ENCODE data around the gene KPNA1.

KPNA1 gene

GRCh38 chr3:122410639-122411038, 104.1 kb downstream of the KPNA1 start:
- DNase-seq, result no peak

GRCh38 chr3:122410111-122410510, 104.6 kb downstream of the KPNA1 start:
- DNase-seq, result no peak

- DNase-seq, result no peak
Observed at GRCh38 chr3:122409446-122409845, 105.3 kb downstream of the KPNA1 start.

GRCh38 chr3:122407946-122408345, 106.8 kb downstream of the KPNA1 start:
- no peak for DNase-seq

- no peak for DNase-seq
Observed at GRCh38 chr3:122406198-122406597, 108.5 kb downstream of the KPNA1 start.

GRCh38 chr3:122405015-122405414, 109.7 kb downstream of the KPNA1 start:
- DNase-seq, result no peak

- no peak for DNase-seq
Observed at GRCh38 chr3:122403489-122403888, 111.2 kb downstream of the KPNA1 start.

GRCh38 chr3:122398920-122399319, 115.8 kb downstream of the KPNA1 start:
- DNase-seq, result no peak

- no peak for DNase-seq
Observed at GRCh38 chr3:122397201-122397600, 117.5 kb downstream of the KPNA1 start.

GRCh38 chr3:122396511-122396910, 118.2 kb downstream of the KPNA1 start:
- DNase-seq, result no peak

- DNase-seq, result no peak
Observed at GRCh38 chr3:122395582-122395981, 119.2 kb downstream of the KPNA1 start.

- no peak for DNase-seq
Observed at GRCh38 chr3:122394173-122394572, 120.6 kb downstream of the KPNA1 start.

GRCh38 chr3:122392868-122393844, 121.6 kb downstream of the KPNA1 start:
- DNase-seq, result peak in 1 of 2 donors; percentile 60

GRCh38 chr3:122391681-122392446, 122.9 kb downstream of the KPNA1 start:
- DNase-seq, result no peak

- DNase-seq, result no peak
Observed at GRCh38 chr3:122390665-122391064, 124.1 kb downstream of the KPNA1 start.

- DNase-seq, result no peak
Observed at GRCh38 chr3:122389892-122390291, 124.8 kb downstream of the KPNA1 start.

- no peak for DNase-seq
Observed at GRCh38 chr3:122389197-122389596, 125.5 kb downstream of the KPNA1 start.

- no peak for DNase-seq
Observed at GRCh38 chr3:122387709-122388108, 127.0 kb downstream of the KPNA1 start.

- peak; percentile 93 for DNase-seq
Observed at GRCh38 chr3:122383771-122384697, 130.7 kb downstream of the KPNA1 start, which contains the start of gene FAM162A. TSS of gene FAM162A (plus strand) at chr3:122384182. CDS start at chr3:122384266, 84 bp downstream.

GRCh38 chr3:122382888-122383666, 131.7 kb downstream of the KPNA1 start, which contains the start of gene MIX23:
TSS of gene MIX23 (minus strand) at chr3:122383231. CDS start at chr3:122383224, 7 bp downstream.
- DNase-seq, result peak; percentile 81 to 86

- no peak for DNase-seq
Observed at GRCh38 chr3:122377975-122378374, 136.8 kb downstream of the KPNA1 start.

- no peak for DNase-seq
Observed at GRCh38 chr3:122374034-122374433, 140.7 kb downstream of the KPNA1 start.
